GM12891 (cell line): ENCODE data around the gene SKI.

Experiments
- DNase-seq: peaks from one replicate; pipeline ENCODE4 v3.0.0; 2011; ENCODE audit warnings: low spot score; ENCODE audit not compliant: insufficient read length
- FAIRE-seq: peaks from 2 replicates; lab custom pipeline; 2011; peaks lifted over from hg19 to GRCh38; lab: Jason Lieb, UNC
- PAX5 ChIP-seq: IDR thresholded peaks from 2 replicates; pipeline ENCODE4 v1.6.1; 2011; ENCODE audit warnings: low read length, moderate library complexity, mild to moderate bottlenecking; ENCODE audit not compliant: insufficient read depth, severe bottlenecking
- POLR2A ChIP-seq: IDR thresholded peaks from 2 replicates; pipeline ENCODE4 v1.6.1; 2011; ENCODE audit warnings: low read depth, low read length, control low read depth
- POLR2AphosphoS5 ChIP-seq: IDR thresholded peaks from 2 replicates; pipeline ENCODE4 v1.6.1; 2011; ENCODE audit warnings: low read depth, low read length, control low read depth
- POU2F2 ChIP-seq: IDR thresholded peaks from 2 replicates; pipeline ENCODE4 v1.6.1; 2011; ENCODE audit warnings: low read depth, mild to moderate bottlenecking, control low read depth, low read length, moderate library complexity
- SPI1 ChIP-seq: IDR thresholded peaks from 2 replicates; pipeline ENCODE4 v1.6.1; 2011; ENCODE audit warnings: low read depth, low read length, control low read depth
- TAF1 ChIP-seq: IDR thresholded peaks from 2 replicates; pipeline ENCODE4 v1.6.1; 2011; ENCODE audit warnings: low read depth, low read length, control low read depth

SKI gene

GRCh38 chr1:2230781-2231531 lies 2.8 kb downstream of the SKI start:
- FAIRE-seq (no peak), DNase-seq (no peak)
- TF ChIP-seq POLR2A (no peak), PAX5 (no peak), TAF1 (no peak), SPI1 (no peak), POU2F2 (no peak), POLR2AphosphoS5 (no peak)

DNA sequence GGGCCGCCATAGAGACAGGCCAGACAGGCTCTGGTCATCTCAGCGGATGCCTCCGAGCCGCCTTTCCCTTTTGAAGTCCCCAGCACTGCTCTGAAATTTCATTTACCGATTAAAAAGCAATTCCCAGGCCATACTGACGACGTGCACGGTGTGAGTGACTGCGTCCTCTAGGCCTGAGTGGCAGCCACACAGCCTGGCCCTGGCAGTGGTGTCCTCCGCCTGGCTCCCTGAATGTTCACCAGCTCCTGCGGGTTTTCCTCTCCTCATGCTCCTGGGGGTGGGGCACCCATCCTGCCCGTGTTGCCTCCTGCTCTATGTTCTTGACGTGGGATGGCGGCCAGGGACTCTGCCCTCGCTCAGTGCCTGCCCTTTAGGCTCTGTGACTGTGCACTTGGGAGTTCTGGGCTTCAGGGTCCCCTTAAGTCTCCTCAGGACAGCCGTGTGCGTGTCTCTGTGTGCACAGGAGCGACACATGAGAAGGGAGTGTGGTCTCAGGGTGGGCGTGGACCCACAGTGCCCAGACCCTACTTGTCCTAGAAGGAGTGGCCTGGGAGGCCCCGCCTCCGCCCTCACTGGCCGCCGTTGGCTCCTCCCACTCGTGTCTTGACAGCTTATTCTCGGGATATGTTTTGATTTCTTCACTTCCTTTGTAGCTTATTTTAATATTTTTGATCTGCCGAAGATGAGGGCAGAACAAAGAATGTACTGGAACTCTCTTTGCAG lies 3.6 kb downstream of the SKI start:
- TF ChIP-seq POU2F2 (no peak), POLR2A (no peak), TAF1 (no peak), POLR2AphosphoS5 (no peak), PAX5 (no peak), SPI1 (no peak)
- DNase-seq (no peak), FAIRE-seq (no peak)

- TF ChIP-seq POU2F2 = no peak
- DNase-seq (no peak), FAIRE-seq (no peak)
Observed at GRCh38 chr1:2232255-2232915, 4.3 kb downstream of the SKI start.

- DNase-seq (no peak), FAIRE-seq (no peak)
- TF ChIP-seq POU2F2 (no peak), SPI1 (no peak), TAF1 (no peak), POLR2A (no peak), PAX5 (no peak), POLR2AphosphoS5 (no peak)
Observed at GRCh38 chr1:2232916-2233438, 4.9 kb downstream of the SKI start.

GRCh38 chr1:2233468-2233867 lies 5.3 kb downstream of the SKI start:
- TF ChIP-seq SPI1 = no peak
- no peak for TF ChIP-seq POLR2AphosphoS5
- no peak for TF ChIP-seq PAX5
- no peak for TF ChIP-seq POU2F2
- TF ChIP-seq POLR2A = no peak
- no peak for TF ChIP-seq TAF1
- no peak for DNase-seq
- FAIRE-seq = no peak

DNA sequence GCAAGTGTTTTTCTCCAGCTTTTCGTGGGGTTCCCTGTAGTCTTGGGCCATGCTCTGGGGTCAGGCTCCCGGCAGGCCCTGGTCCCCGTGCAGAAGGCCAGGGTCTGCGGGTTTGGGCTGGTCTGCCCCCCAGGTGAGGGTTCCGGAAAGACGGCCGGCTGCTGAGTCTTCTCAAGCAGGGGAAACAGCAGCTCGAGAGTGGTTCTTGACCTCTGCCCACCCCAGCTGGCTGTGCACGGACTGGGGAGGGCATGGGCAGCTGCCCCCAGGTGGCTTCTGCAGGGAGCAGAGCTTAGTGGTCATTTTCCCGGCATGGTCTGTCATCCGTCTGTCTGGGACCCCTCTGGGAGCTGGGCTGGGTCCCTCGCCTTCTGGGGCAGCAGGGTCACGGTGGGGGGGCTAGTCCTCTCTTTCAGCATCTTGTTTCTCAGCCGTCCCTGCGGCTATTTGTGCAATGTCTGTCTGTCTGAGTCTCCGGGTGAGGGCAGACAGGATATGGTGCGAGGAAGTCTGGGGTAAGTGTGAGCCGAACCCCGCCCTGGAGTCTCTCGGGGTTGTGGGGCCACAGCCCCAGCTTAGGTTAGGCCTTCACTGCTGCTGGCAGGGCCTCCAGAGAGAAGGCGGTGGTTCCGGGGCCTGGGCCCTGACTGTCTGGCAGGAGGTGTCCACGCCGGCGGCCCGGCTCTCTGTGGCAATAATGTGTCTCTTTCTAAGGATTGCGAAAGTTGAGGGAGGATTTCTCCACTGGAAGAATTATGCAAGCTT lies 6.1 kb downstream of the SKI start:
- FAIRE-seq (peak; percentile 92), DNase-seq (peak; percentile 73)
- TF ChIP-seq POU2F2 (no peak), SPI1 (0 out of 2 replicates have a peak, but pooled peaks have one; percentile 16)

DNA sequence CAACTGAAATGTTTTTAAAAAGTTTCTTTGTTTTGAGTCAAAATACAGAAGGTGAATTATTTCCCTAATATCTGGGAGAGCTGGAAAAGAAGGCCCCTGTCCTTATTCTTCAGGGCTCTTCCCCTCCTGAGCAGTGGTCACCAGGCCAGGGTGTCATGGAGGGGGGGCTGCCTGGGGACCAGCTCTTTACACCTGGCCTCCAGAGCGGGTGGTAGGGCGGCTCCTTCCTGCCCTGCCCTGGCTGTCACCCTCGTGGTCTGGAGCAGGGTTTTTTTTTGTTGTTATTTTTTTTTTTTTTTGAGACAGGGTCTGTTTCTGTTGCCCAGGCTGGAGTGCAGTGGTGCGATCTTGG lies 6.6 kb downstream of the SKI start:
- FAIRE-seq (no peak), DNase-seq (no peak)
- TF ChIP-seq TAF1 = no peak
- no peak for TF ChIP-seq PAX5
- TF ChIP-seq POLR2AphosphoS5 = no peak
- TF ChIP-seq SPI1 = no peak
- TF ChIP-seq POU2F2 = no peak
- TF ChIP-seq POLR2A = no peak

GRCh38 chr1:2235300-2235998 lies 7.3 kb downstream of the SKI start:
- no peak for DNase-seq
- no peak for FAIRE-seq

GRCh38 chr1:2236695-2237677 lies 8.9 kb downstream of the SKI start:
- no peak for FAIRE-seq
- no peak for DNase-seq
- no peak for TF ChIP-seq POLR2A
- TF ChIP-seq PAX5 = no peak
- TF ChIP-seq POLR2AphosphoS5 = no peak
- TF ChIP-seq POU2F2 = no peak
- no peak for TF ChIP-seq TAF1
- TF ChIP-seq SPI1 = no peak

More at GRCh38 chr1:2235300-2235998, 7.3 kb downstream of the SKI start:
- TF ChIP-seq PAX5 = no peak
- TF ChIP-seq TAF1 = no peak
- no peak for TF ChIP-seq POU2F2
